Activated CD4-positive, alpha-beta T cell treated with anti-CD3 and anti-CD28 coated beads, Interleukin-2, Interleukin-6, amounts not matched to agents 100 ng/mL and 50 ng/mL, durations not matched to agents 16 hours and 8 hours (primary cell): ENCODE measurements around the gene KIRREL1.

Experiments
- DNase-seq: peaks from one replicate; pipeline ENCODE4 v3.0.0-alpha.2; 2020

KIRREL1 gene

GRCh38 chr1:157975228-157975950, 18.1 kb upstream of the KIRREL1 start:
- no peak for DNase-seq

- no peak for DNase-seq
These were observed 16.6 kb upstream of the KIRREL1 start for GRCh38 chr1:157976888-157977287.

- no peak for DNase-seq
These were observed 14.7 kb upstream of the KIRREL1 start for GRCh38 chr1:157978586-157979403.

- no peak for DNase-seq
These were observed 11.3 kb upstream of the KIRREL1 start for GRCh38 chr1:157982136-157982535.

GRCh38 chr1:157983787-157984186, 9.7 kb upstream of the KIRREL1 start:
- DNase-seq, result no peak

GRCh38 chr1:157984469-157984868, 9.0 kb upstream of the KIRREL1 start:
- DNase-seq, result no peak

GRCh38 chr1:157985473-157985872, 8.0 kb upstream of the KIRREL1 start:
- no peak for DNase-seq

- DNase-seq, result no peak
These were observed 5.4 kb upstream of the KIRREL1 start for GRCh38 chr1:157988002-157988401.

- DNase-seq, result peak; percentile 54
These were observed 1.2 kb upstream of the KIRREL1 start for GRCh38 chr1:157992031-157992832.

- no peak for DNase-seq
These were observed 655 bp upstream of the KIRREL1 start for GRCh38 chr1:157992833-157993146.

GRCh38 chr1:157993918-157994605, 617 bp downstream of the KIRREL1 start:
- DNase-seq, result no peak

GRCh38 chr1:157994704-157995582, 1.5 kb downstream of the KIRREL1 start:
- DNase-seq, result no peak

- no peak for DNase-seq
These were observed 2.2 kb downstream of the KIRREL1 start for GRCh38 chr1:157995583-157996169.

GRCh38 chr1:157996433-157996832, 3.0 kb downstream of the KIRREL1 start:
- DNase-seq, result no peak

GRCh38 chr1:158000507-158000906, 7.1 kb downstream of the KIRREL1 start:
- no peak for DNase-seq

- DNase-seq, result no peak
These were observed 8.7 kb downstream of the KIRREL1 start for GRCh38 chr1:158002022-158002630.

GRCh38 chr1:158002631-158003405, 9.4 kb downstream of the KIRREL1 start:
- no peak for DNase-seq

- no peak for DNase-seq
These were observed 10.0 kb downstream of the KIRREL1 start for GRCh38 chr1:158003406-158003800.

GRCh38 chr1:158005224-158005623, 11.8 kb downstream of the KIRREL1 start:
- DNase-seq, result no peak

- DNase-seq, result no peak
These were observed 13.7 kb downstream of the KIRREL1 start for GRCh38 chr1:158007180-158007579.
